ENCODE measurements around the gene RASSF7.

The RASSF7 gene

DNA sequence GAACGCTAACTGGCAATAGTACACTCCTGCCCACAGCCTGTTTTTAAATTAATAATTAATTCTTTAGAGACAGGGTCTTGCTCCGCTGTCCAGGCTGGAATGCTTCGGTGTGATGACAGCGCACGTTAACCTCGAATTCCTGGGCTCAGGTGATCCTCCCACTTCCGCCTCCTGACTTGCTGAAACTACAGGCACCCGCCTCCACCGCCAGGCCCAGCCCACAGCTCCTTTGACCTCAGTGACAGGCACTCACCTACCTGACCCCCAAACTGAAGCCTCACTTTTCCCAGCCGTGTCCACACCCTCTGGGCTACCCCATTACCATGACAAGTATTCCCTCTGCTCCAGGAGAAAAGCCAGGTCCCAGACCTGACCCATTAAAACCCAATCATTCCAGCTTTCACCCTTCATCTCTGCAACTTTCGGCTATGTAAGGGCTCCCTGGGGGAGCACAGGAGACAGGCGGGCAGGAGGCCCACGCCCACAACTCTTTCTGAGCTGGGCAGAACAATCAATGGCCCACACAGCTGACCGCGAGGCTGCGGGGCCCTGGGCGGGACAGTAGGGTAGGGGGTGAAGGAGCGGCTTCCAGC lies 962 bp upstream of the RASSF7 start:
- H3K4me2 ChIP-seq (ENCODE audit: low read length), result peak overlapping the region; percentile 91
- H3K79me2 ChIP-seq (ENCODE audit: insufficient read depth, low read length), result no peaks in the 10 kb centered on the region
- peak overlapping the region; percentile 77 for H3K9ac ChIP-seq (ENCODE audit: low read length)
- H3F3A ChIP-seq (ENCODE audit: insufficient read depth, low read length), result no peaks in the 10 kb centered on the region
- peaks cover 7% of the 10 kb centered on the region for H3K27me3 ChIP-seq (ENCODE audit: insufficient read depth, low read length)
- no peaks in the 10 kb centered on the region for H4K20me1 ChIP-seq (ENCODE audit: insufficient read depth, low read length)
- H3K9me2 ChIP-seq (ENCODE audit: low read depth, low read length), result no peaks in the 10 kb centered on the region
- H3K9me3 ChIP-seq (ENCODE audit: low read length), result no peaks in the 10 kb centered on the region
- no peak overlapping the region for H2AFZ ChIP-seq (ENCODE audit: low read length)
- no peak overlapping the region for H3K27ac ChIP-seq (ENCODE audit: low read depth, low read length, poor library complexity, severe bottlenecking)
- H3K4me3 ChIP-seq (ENCODE audit: low read depth, low read length, poor library complexity, severe bottlenecking), result peak overlapping the region; percentile 71
- TF ChIP-seq EZH2 (IDR thresholded peaks at IDR 0.05; ENCODE audit: borderline replicate concordance, low read length) (no peak), CTCF (IDR thresholded peaks at IDR 0.05; ENCODE audit: low read length) (no peak)
- H3K36me3 ChIP-seq (ENCODE audit: insufficient read depth, low read length), result no peaks in the 10 kb centered on the region; the same call in 1 of the 2 replicates
- peaks cover 28% of the 10 kb centered on the region for H3K4me1 ChIP-seq (ENCODE audit: insufficient read depth, low read length, severe bottlenecking)

DNA sequence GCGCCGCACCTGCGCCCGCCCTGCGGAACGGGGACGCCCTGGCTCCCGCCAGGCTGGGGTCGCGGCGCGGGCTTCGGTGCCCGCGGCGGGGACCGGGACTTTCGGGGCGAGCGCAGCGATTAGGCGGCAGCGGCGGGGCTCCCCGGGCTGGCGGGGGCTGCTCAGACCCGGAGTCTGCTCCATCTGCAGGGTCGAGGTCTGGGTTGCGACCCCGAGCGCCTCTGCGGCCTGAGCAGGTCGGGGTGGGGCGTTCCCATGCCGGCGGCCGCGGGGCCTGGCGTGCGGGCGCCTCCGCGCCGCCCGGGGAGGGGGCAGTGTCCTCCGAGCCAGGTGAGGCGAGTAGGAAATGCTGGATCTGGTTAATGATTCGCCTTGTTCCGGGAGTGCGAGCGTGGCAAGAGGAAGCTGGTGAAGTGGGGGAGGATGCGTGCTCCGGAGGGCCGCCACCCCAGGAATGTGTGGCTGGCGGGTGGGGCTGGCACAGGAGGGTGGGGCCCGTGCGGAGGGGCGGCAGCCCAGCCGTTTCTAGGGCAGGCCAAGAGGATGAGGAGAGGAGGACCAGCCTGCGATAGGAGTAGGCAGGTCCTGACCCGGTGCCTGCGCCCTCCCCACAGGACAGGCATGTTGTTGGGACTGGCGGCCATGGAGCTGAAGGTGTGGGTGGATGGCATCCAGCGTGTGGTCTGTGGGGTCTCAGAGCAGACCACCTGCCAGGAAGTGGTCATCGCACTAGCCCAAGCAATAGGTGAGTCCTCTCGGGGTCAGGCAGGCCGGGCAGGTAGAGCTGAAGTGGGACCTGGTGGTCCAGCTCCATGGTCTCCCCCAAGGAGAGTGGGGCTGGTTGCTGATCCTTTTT lies 606 bp downstream of the RASSF7 start:
- no peak for TF ChIP-seq CTCF (IDR thresholded peaks at IDR 0.05; ENCODE audit: low read length)
- TF ChIP-seq EZH2 (IDR thresholded peaks at IDR 0.05; ENCODE audit: borderline replicate concordance, low read length), result no peak
- no peaks in the 10 kb centered on the region for H3K9me2 ChIP-seq (ENCODE audit: low read depth, low read length)
- peak overlapping the region; percentile 81 for H3K4me3 ChIP-seq (ENCODE audit: low read depth, low read length, poor library complexity, severe bottlenecking)
- H2AFZ ChIP-seq (ENCODE audit: low read length), result no peak overlapping the region
- no peaks in the 10 kb centered on the region for H3K79me2 ChIP-seq (ENCODE audit: insufficient read depth, low read length)
- H3F3A ChIP-seq (ENCODE audit: insufficient read depth, low read length), result no peaks in the 10 kb centered on the region
- no peak overlapping the region for H3K27ac ChIP-seq (ENCODE audit: low read depth, low read length, poor library complexity, severe bottlenecking)
- peaks cover 4% of the 10 kb centered on the region for H3K27me3 ChIP-seq (ENCODE audit: insufficient read depth, low read length)
- H3K4me1 ChIP-seq (ENCODE audit: insufficient read depth, low read length, severe bottlenecking), result peaks cover 25% of the 10 kb centered on the region
- no peaks in the 10 kb centered on the region for H4K20me1 ChIP-seq (ENCODE audit: insufficient read depth, low read length)
- H3K9me3 ChIP-seq (ENCODE audit: low read length), result no peaks in the 10 kb centered on the region
- peak overlapping the region; percentile 77 for H3K9ac ChIP-seq (ENCODE audit: low read length)
- H3K4me2 ChIP-seq (ENCODE audit: low read length), result peak overlapping the region; percentile 80
- no peaks in the 10 kb centered on the region; the same call in 1 of the 2 replicates for H3K36me3 ChIP-seq (ENCODE audit: insufficient read depth, low read length)

DNA sequence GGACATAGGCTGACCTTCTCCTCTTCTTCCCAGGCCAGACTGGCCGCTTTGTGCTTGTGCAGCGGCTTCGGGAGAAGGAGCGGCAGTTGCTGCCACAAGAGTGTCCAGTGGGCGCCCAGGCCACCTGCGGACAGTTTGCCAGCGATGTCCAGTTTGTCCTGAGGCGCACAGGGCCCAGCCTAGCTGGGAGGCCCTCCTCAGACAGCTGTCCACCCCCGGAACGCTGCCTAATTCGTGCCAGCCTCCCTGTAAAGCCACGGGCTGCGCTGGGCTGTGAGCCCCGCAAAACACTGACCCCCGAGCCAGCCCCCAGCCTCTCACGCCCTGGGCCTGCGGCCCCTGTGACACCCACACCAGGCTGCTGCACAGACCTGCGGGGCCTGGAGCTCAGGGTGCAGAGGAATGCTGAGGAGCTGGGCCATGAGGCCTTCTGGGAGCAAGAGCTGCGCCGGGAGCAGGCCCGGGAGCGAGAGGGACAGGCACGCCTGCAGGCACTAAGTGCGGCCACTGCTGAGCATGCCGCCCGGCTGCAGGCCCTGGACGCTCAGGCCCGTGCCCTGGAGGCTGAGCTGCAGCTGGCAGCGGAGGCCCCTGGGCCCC lies 1.4 kb downstream of the RASSF7 start:
- peaks cover 30% of the 10 kb centered on the region for H3K4me1 ChIP-seq (ENCODE audit: insufficient read depth, low read length, severe bottlenecking)
- H3K4me3 ChIP-seq (ENCODE audit: low read depth, low read length, poor library complexity, severe bottlenecking), result peak overlapping the region; percentile 81
- H3K4me2 ChIP-seq (ENCODE audit: low read length), result peak overlapping the region; percentile 80
- H3K9ac ChIP-seq (ENCODE audit: low read length), result peak overlapping the region; percentile 77; the same call in 1 of the 2 replicates
- no peak overlapping the region for H3K27ac ChIP-seq (ENCODE audit: low read depth, low read length, poor library complexity, severe bottlenecking)
- no peaks in the 10 kb centered on the region for H3F3A ChIP-seq (ENCODE audit: insufficient read depth, low read length)
- no peaks in the 10 kb centered on the region for H3K9me2 ChIP-seq (ENCODE audit: low read depth, low read length)
- no peaks in the 10 kb centered on the region for H3K9me3 ChIP-seq (ENCODE audit: low read length)
- H4K20me1 ChIP-seq (ENCODE audit: insufficient read depth, low read length), result no peaks in the 10 kb centered on the region
- H3K36me3 ChIP-seq (ENCODE audit: insufficient read depth, low read length), result no peaks in the 10 kb centered on the region; the same call in 1 of the 2 replicates
- H3K79me2 ChIP-seq (ENCODE audit: insufficient read depth, low read length), result no peaks in the 10 kb centered on the region
- TF ChIP-seq EZH2 (IDR thresholded peaks at IDR 0.05; ENCODE audit: borderline replicate concordance, low read length) (no peak), CTCF (IDR thresholded peaks at IDR 0.05; ENCODE audit: low read length) (no peak)
- H3K27me3 ChIP-seq (ENCODE audit: insufficient read depth, low read length), result peaks cover 3% of the 10 kb centered on the region
- no peak overlapping the region for H2AFZ ChIP-seq (ENCODE audit: low read length)
